Measurements from ENCODE around the gene ASTE1. TPM values are rescaled to one million over a fixed set of nuclear protein-coding genes. Genes with fewer than 3 reads are reported as not detected.

Gene ASTE1
- total and polyA plus RNA-seq, 9 of the 15 experiments (the other 6 are each of a cell fraction or from before 2014, with no cell fraction given) = 3.5 to 12.1 (median 6.9) TPM

- no peak for FAIRE-seq
- 100% methylated on average over 1 of the region's 1 CpG for WGBS (ENCODE audit: insufficient coverage, low coverage, missing lambda C conversion rate)
- Histone ChIP-seq H2AFZ (ENCODE audit: low read depth, low read length) (no peak overlapping the region), H3K9ac (ENCODE audit: insufficient read depth in 1 of 2, low read depth in 2 of 2, low read length in 2 of 2) (no peak overlapping the region), H3K79me2 (ENCODE audit: control insufficient read depth, insufficient read depth, low read length) (no peaks in the 10 kb centered on the region), H4K20me1 (replicated peaks; ENCODE audit: control insufficient read depth, insufficient read depth, low read length) (no peaks in the 10 kb centered on the region), H3K27ac (ENCODE audit: extremely low read depth, low read depth, low read length) (no peak overlapping the region), H3K27me3 (ENCODE audit: control insufficient read depth in 2 of 2, insufficient read depth in 2 of 2, low read length in 2 of 2) (no peaks in the 10 kb centered on the region), H3K9me3 (replicated peaks; ENCODE audit: control insufficient read depth, insufficient read depth, low read depth, low read length) (no peaks in the 10 kb centered on the region), H3K9me1 (ENCODE audit: control insufficient read depth, insufficient read depth, low read length) (no peaks in the 10 kb centered on the region), H3K4me3 (no peak overlapping the region), H3K4me1 (replicated peaks in 1 of 2; ENCODE audit: control insufficient read depth in 2 of 2, insufficient read depth in 2 of 2, low read length in 2 of 2) (no peaks in the 10 kb centered on the region), H3K36me3 (ENCODE audit: control insufficient read depth, insufficient read depth, low read length) (peaks cover 50% of the 10 kb centered on the region), H3K4me2 (ENCODE audit: insufficient read depth, low read length) (no peak overlapping the region)
- ChIA-PET POLR2A (no interaction called here), CTCF (ENCODE audit: low intra/inter-chr PET ratio) (no interaction called here)
- BruUV-seq (replicated peaks) = no TSS peak
- DNase-seq (ENCODE audit: extremely low read depth in 1 of 4, low spot score in 3 of 4) = no peak
- intact Hi-C loops (cut with micrococcal nuclease) = no loop called here
- ATAC-seq = no peak
- in situ Hi-C loops (cut with MboI) = no loop called here
- TF ChIP-seq IRF2 (CRISPR knock-in tag; IDR thresholded peaks at IDR 0.05) = no peak
These were observed 25.6 kb downstream of the ASTE1 start for GRCh38 chr3:131001071-131001470.

DNA sequence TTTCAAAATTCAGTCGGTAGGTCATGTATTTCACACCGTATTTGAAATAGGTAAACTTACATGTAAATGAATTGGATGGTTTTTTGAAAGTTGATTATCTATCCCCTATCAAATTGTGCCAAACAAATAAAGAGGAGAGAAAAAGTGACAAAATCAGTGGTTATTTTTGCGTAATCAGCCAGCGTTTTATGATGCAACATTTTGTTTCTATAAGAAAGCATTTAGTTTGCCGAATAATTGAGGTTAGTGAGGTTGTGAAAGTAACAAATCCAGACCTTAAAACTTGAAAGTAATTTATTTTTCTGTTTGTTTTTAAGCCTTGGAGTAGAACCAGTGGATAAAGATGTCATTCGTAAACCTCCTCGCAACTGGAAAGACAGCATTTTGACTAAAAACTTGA lies 29.3 kb downstream of the ASTE1 start:
- CTCF ChIA-PET (ENCODE audit: low intra/inter-chr PET ratio) = no interaction called here
- TF ChIP-seq MEF2A (IDR thresholded peaks at IDR 0.05; ENCODE audit: control insufficient read depth, low read depth, low read length) (no peak), XRCC5 (IDR thresholded peaks at IDR 0.05; ENCODE audit: low read depth, low read length) (no peak), CEBPG (CRISPR knock-in tag; IDR thresholded peaks at IDR 0.05) (no peak), CEBPG (tag; conservative IDR thresholded peaks at IDR 0.05 in 1 of 2, IDR thresholded peaks at IDR 0.05 in 1 of 2) (peak; percentile 69 to 82), ZNF282 (CRISPR knock-in tag; IDR thresholded peaks at IDR 0.05) (no peak), ZNF175 (CRISPR knock-in tag; IDR thresholded peaks at IDR 0.05; ENCODE audit: low read depth) (no peak), TRIM24 (IDR thresholded peaks at IDR 0.05) (peak in 1 of 2 experiments; percentile 25; a peak in 2 of 4 replicates), KAT2B (IDR thresholded peaks at IDR 0.05; ENCODE audit: low read depth, low read length) (no peak), ADNP (tag; IDR thresholded peaks at IDR 0.05) (no peak), CEBPB (tag; IDR thresholded peaks at IDR 0.05) (peak; percentile 52; the same call in 1 of the 2 replicates), ATF3 (IDR thresholded peaks at IDR 0.05) (peak; percentile 35), ATF3 (CRISPR knock-in tag; conservative IDR thresholded peaks at IDR 0.05) (no peak)
- no peak for FAIRE-seq

More for the DNA sequence above, 29.3 kb downstream of the ASTE1 start:
- Histone ChIP-seq H3K27ac (ENCODE audit: extremely low read depth, low read depth, low read length) (no peak overlapping the region), H3K79me2 (ENCODE audit: control insufficient read depth, insufficient read depth, low read length) (no peaks in the 10 kb centered on the region), H3K4me1 (replicated peaks in 1 of 2; ENCODE audit: control insufficient read depth in 2 of 2, insufficient read depth in 2 of 2, low read length in 2 of 2) (no peaks in the 10 kb centered on the region), H3K4me2 (ENCODE audit: insufficient read depth, low read length) (no peak overlapping the region), H2AFZ (ENCODE audit: low read depth, low read length) (no peak overlapping the region), H3K9me1 (ENCODE audit: control insufficient read depth, insufficient read depth, low read length) (no peaks in the 10 kb centered on the region), H3K9me3 (replicated peaks; ENCODE audit: control insufficient read depth, insufficient read depth, low read depth, low read length) (no peaks in the 10 kb centered on the region), H3K36me3 (ENCODE audit: control insufficient read depth, insufficient read depth, low read length) (peaks cover 46% of the 10 kb centered on the region), H3K27me3 (ENCODE audit: control insufficient read depth in 2 of 2, insufficient read depth in 2 of 2, low read length in 2 of 2) (no peaks in the 10 kb centered on the region), H4K20me1 (replicated peaks; ENCODE audit: control insufficient read depth, insufficient read depth, low read length) (no peaks in the 10 kb centered on the region), H3K4me3 (no peak overlapping the region), H3K9ac (ENCODE audit: insufficient read depth in 1 of 2, low read depth in 2 of 2, low read length in 2 of 2) (no peak overlapping the region)
- DNase-seq (ENCODE audit: extremely low read depth in 1 of 4, low spot score in 3 of 4) (no peak), ATAC-seq (no peak)
- 86% methylated on average over 7 of the region's 7 CpGs for WGBS (ENCODE audit: insufficient coverage, low coverage, missing lambda C conversion rate)
- POLR2A ChIA-PET = no interaction called here
- no TSS peak for BruUV-seq (replicated peaks)
- in situ Hi-C loops (cut with MboI) (no loop called here), intact Hi-C loops (cut with micrococcal nuclease) (no loop called here)

All from K562 (cell line).